ENCODE measurements around the gene EDNRA.

- TF ChIP-seq CTCF (IDR thresholded peaks at IDR 0.05), result no peak
- TF ChIP-seq POLR2A (IDR thresholded peaks at IDR 0.05), result no peak
- no peak for TF ChIP-seq EP300 (IDR thresholded peaks at IDR 0.05)
Measured at GRCh38 chr4:147516133-147516532, 35.2 kb downstream of the EDNRA start.
